ENCODE data around the gene PHLDB1. TPM values are rescaled to one million over a fixed set of nuclear protein-coding genes. Genes with fewer than 3 reads are reported as not detected.

The PHLDB1 gene
- total RNA-seq, 2 donors from 2014 or later: 45.9 to 54.9 TPM

GRCh38 chr11:118638726-118639125 lies 31.3 kb downstream of the PHLDB1 start:
- H3K27ac ChIP-seq (ENCODE audit: low read depth, low read length): no peak overlapping the region
- 92% methylated on average over 6 of the region's 6 CpGs; no CpG with 5 or more reads in 1 of the 2 experiments for WGBS, 2 experiments (ENCODE audit: insufficient coverage in 1 of 2, insufficient read length in 1 of 2)
- H3K27me3 ChIP-seq (ENCODE audit: control insufficient read depth, insufficient read depth, low read length, poor library complexity, severe bottlenecking): peaks cover 10% of the 10 kb centered on the region
- peaks cover 7% of the 10 kb centered on the region for H3K4me1 ChIP-seq (ENCODE audit: control insufficient read depth, insufficient read depth, low read length)
- H3K36me3 ChIP-seq (ENCODE audit: control insufficient read depth, insufficient read depth, low read length): peaks cover 11% of the 10 kb centered on the region
- DNase-seq: no peak
- H3K9me3 ChIP-seq (ENCODE audit: control insufficient read depth, low read length): no peaks in the 10 kb centered on the region
- Mint-ChIP-seq H3K9me3 (no peaks in the 10 kb centered on the region), H3K4me3 (no peak overlapping the region), H3K36me3 (ENCODE audit: low read depth) (peaks cover 26% of the 10 kb centered on the region), H3K27ac (peak overlapping the region; percentile 58), H3K27me3 (ENCODE audit: insufficient read depth) (peaks cover 2% of the 10 kb centered on the region), H3K4me1 (peaks cover 16% of the 10 kb centered on the region)
- TF ChIP-seq CTCF (conservative IDR thresholded peaks at IDR 0.05): no peak
- no peak overlapping the region for H3K9ac ChIP-seq (ENCODE audit: extremely low read depth, low read length, poor library complexity, severe bottlenecking)
- no peak overlapping the region for H3K4me3 ChIP-seq (ENCODE audit: low read length)

GRCh38 chr11:118639899-118640298 lies 32.5 kb downstream of the PHLDB1 start:
- Mint-ChIP-seq H3K4me3 (no peak overlapping the region), H3K27ac (no peak overlapping the region), H3K36me3 (ENCODE audit: low read depth) (peaks cover 38% of the 10 kb centered on the region), H3K27me3 (ENCODE audit: insufficient read depth) (peaks cover 2% of the 10 kb centered on the region), H3K9me3 (no peaks in the 10 kb centered on the region), H3K4me1 (peaks cover 10% of the 10 kb centered on the region)
- Histone ChIP-seq H3K9ac (ENCODE audit: extremely low read depth, low read length, poor library complexity, severe bottlenecking) (no peak overlapping the region), H3K36me3 (ENCODE audit: control insufficient read depth, insufficient read depth, low read length) (peaks cover 21% of the 10 kb centered on the region), H3K4me1 (ENCODE audit: control insufficient read depth, insufficient read depth, low read length) (peaks cover 7% of the 10 kb centered on the region), H3K27ac (ENCODE audit: low read depth, low read length) (no peak overlapping the region), H3K9me3 (ENCODE audit: control insufficient read depth, low read length) (no peaks in the 10 kb centered on the region), H3K27me3 (ENCODE audit: control insufficient read depth, insufficient read depth, low read length, poor library complexity, severe bottlenecking) (peaks cover 10% of the 10 kb centered on the region), H3K4me3 (ENCODE audit: low read length) (no peak overlapping the region)
- DNase-seq: no peak
- 94 to 95% methylated on average over 4 of the region's 4 CpGs for WGBS, 2 experiments (ENCODE audit: insufficient coverage in 1 of 2, insufficient read length in 1 of 2)
- TF ChIP-seq CTCF (conservative IDR thresholded peaks at IDR 0.05): no peak

- H3K9me3 Mint-ChIP-seq: no peaks in the 10 kb centered on the region
- peaks cover 3% of the 10 kb centered on the region for H3K4me1 ChIP-seq (ENCODE audit: control insufficient read depth, insufficient read depth, low read length)
- no peak overlapping the region for H3K27ac Mint-ChIP-seq
- no peak overlapping the region for H3K4me3 ChIP-seq (ENCODE audit: low read length)
- peaks cover 28% of the 10 kb centered on the region for H3K36me3 ChIP-seq (ENCODE audit: control insufficient read depth, insufficient read depth, low read length)
- no peak overlapping the region for H3K27ac ChIP-seq (ENCODE audit: low read depth, low read length)
- peaks cover 5% of the 10 kb centered on the region for H3K4me1 Mint-ChIP-seq
- no peak overlapping the region for H3K4me3 Mint-ChIP-seq
- H3K27me3 Mint-ChIP-seq (ENCODE audit: insufficient read depth): peaks cover 2% of the 10 kb centered on the region
- 84 to 100% methylated on average over 3 to 5 of the region's 5 CpGs for WGBS, 2 experiments (ENCODE audit: insufficient coverage in 1 of 2, insufficient read length in 1 of 2)
- peaks cover 8% of the 10 kb centered on the region for H3K27me3 ChIP-seq (ENCODE audit: control insufficient read depth, insufficient read depth, low read length, poor library complexity, severe bottlenecking)
- H3K36me3 Mint-ChIP-seq (ENCODE audit: low read depth): peaks cover 43% of the 10 kb centered on the region
- peak; percentile 36 for TF ChIP-seq CTCF (conservative IDR thresholded peaks at IDR 0.05)
- DNase-seq: no peak
- no peaks in the 10 kb centered on the region for H3K9me3 ChIP-seq (ENCODE audit: control insufficient read depth, low read length)
- H3K9ac ChIP-seq (ENCODE audit: extremely low read depth, low read length, poor library complexity, severe bottlenecking): no peak overlapping the region
These were observed 33.1 kb downstream of the PHLDB1 start for GRCh38 chr11:118640332-118641154.
